B cell (primary cell): Measurements from ENCODE around the gene ANKRD11. TPM values are rescaled to one million over a fixed set of nuclear protein-coding genes. Genes with fewer than 3 reads are reported as not detected.

Source experiments
- ATAC-seq: fragments of 200-7000 bp; cut with Tn5 transposase; one replicate; pipeline ENCODE4 v1.10.0; 2021; ENCODE audit warnings: low read depth, mild to moderate bottlenecking, moderate number of reproducible peaks, moderate library complexity
- CTCF ChIA-PET: fragments of 350-600 bp; sonication (Branson Sonifier 250); formaldehyde crosslinking; loops from one replicate; lab custom pipeline; 2021; ENCODE audit warnings: antibody characterized with exemption, inconsistent platforms; lab: Charles Lee
- POLR2A ChIA-PET: fragments of 350-600 bp; sonication (Branson Sonifier 250); formaldehyde crosslinking; loops from one replicate; lab custom pipeline; 2021; ENCODE audit warnings: antibody characterized with exemption; lab: Charles Lee
- DNase-seq: peaks from one replicate; pipeline ENCODE4 v3.0.0; 2013
- H2AFZ ChIP-seq: 2 replicates; pipeline ENCODE4 v1.6.1; 2012; ENCODE audit warnings: mild to moderate bottlenecking, low read depth, low read length; ENCODE audit not compliant: insufficient read depth, poor library complexity, severe bottlenecking
- H3K27ac ChIP-seq, 2 donors: 1 replicate in 1 of 2; 2 replicates in 1 of 2; pipeline ENCODE4 v1.5.1; 2012 to 2013; ENCODE audit warnings: low read length in 2 of 2, mild to moderate bottlenecking in 2 of 2, moderate library complexity in 1 of 2
- H3K27me3 ChIP-seq, 4 experiments: fragments of 200-600 bp in 1 of 4; sonication (generic) in 1 of 4; replicated peaks in 1 of 4; 1 replicate in 2 of 4; 2 replicates in 2 of 4; pipeline versions ENCODE4 v1.6.1 to v1.7.0; 2013 to 2016; ENCODE audit warnings: low read length in 3 of 4, mild to moderate bottlenecking in 2 of 4, mixed read lengths in 1 of 4, moderate library complexity in 1 of 4; ENCODE audit not compliant: insufficient read depth in 4 of 4, control insufficient read depth in 3 of 4; ENCODE audit errors: control extremely low read depth in 1 of 4
- H3K36me3 ChIP-seq, 2 experiments: replicated peaks in 1 of 2; 1 replicate in 1 of 2; 2 replicates in 1 of 2; pipeline versions ENCODE4 v1.6.1 to v1.7.1; 2013; ENCODE audit warnings: low read length in 1 of 2; ENCODE audit not compliant: insufficient read depth in 2 of 2, control insufficient read depth in 1 of 2; ENCODE audit errors: control extremely low read depth in 1 of 2, extremely low read depth in 1 of 2
- H3K4me1 ChIP-seq, 2 donors: fragments of 200-600 bp in 1 of 2; sonication (generic) in 1 of 2; 1 replicate in 1 of 2; 2 replicates in 1 of 2; pipeline versions ENCODE4 v1.5.1 to v1.6.1; 2013 to 2017; ENCODE audit warnings: low read length in 2 of 2; ENCODE audit not compliant: control insufficient read depth in 2 of 2, insufficient read depth in 2 of 2
- H3K4me2 ChIP-seq: replicated peaks from 2 replicates; pipeline ENCODE3; 2012; ENCODE audit warnings: mild to moderate bottlenecking, low read depth, low read length; ENCODE audit not compliant: poor library complexity, severe bottlenecking
- H3K4me3 ChIP-seq, 5 experiments: fragments of 200-600 bp in 1 of 5; sonication (generic) in 1 of 5; 1 replicate in 3 of 5; 2 replicates in 2 of 5; pipeline versions ENCODE4 v1.5.1 to v1.7.0; 2011 to 2016; ENCODE audit warnings: low read length in 4 of 5, mild to moderate bottlenecking in 4 of 5, low read depth in 2 of 5, control low read depth in 1 of 5, moderate library complexity in 1 of 5; ENCODE audit not compliant: insufficient read depth in 1 of 5; ENCODE audit errors: control extremely low read depth in 1 of 5, extremely low read depth in 1 of 5
- H3K79me2 ChIP-seq: fragments of 200-600 bp; sonication (generic); one replicate; pipeline ENCODE4 v1.6.0; 2016; ENCODE audit warnings: low read length; ENCODE audit not compliant: control insufficient read depth, insufficient read depth
- H3K9ac ChIP-seq: fragments of 200-600 bp; sonication (generic); 2 replicates; pipeline ENCODE4 v1.6.1; 2017; ENCODE audit warnings: mild to moderate bottlenecking, low read length, moderate library complexity
- H3K9me3 ChIP-seq, 3 donors: one replicate each; pipeline versions ENCODE4 v1.6.1 to v1.7.1; 2013; ENCODE audit warnings: low read length in 2 of 3; ENCODE audit not compliant: control insufficient read depth in 2 of 3, insufficient read depth in 1 of 3; ENCODE audit errors: control extremely low read depth in 1 of 3
- H4K20me1 ChIP-seq: 2 replicates; pipeline ENCODE4 v1.6.0; 2012; ENCODE audit warnings: mild to moderate bottlenecking, low read length; ENCODE audit not compliant: insufficient read depth, control insufficient read depth, poor library complexity, severe bottlenecking
- H3K27ac Mint-ChIP-seq: one replicate; pipeline ENCODE4 v1.8.0; 2021; ENCODE audit warnings: mixed read lengths
- H3K27me3 Mint-ChIP-seq: one replicate; pipeline ENCODE4 v1.8.0; 2021; ENCODE audit warnings: mixed read lengths
- H3K4me1 Mint-ChIP-seq: one replicate; pipeline ENCODE4 v1.8.0; 2021; ENCODE audit warnings: mixed read lengths
- H3K4me3 Mint-ChIP-seq: one replicate; pipeline ENCODE4 v1.8.0; 2021; ENCODE audit warnings: mixed read lengths
- H3K9me3 Mint-ChIP-seq: one replicate; pipeline ENCODE4 v1.8.0; 2022; ENCODE audit warnings: mixed read lengths; ENCODE audit not compliant: insufficient read depth
- EZH2 ChIP-seq: IDR thresholded peaks from 2 replicates; pipeline ENCODE4 v1.6.1; 2012; ENCODE audit warnings: borderline replicate concordance, low read depth, mild to moderate bottlenecking, moderate library complexity, low read length; ENCODE audit not compliant: insufficient read depth, poor library complexity, severe bottlenecking
- WGBS: methylation state at CpG from one replicate; pipeline ENCODE4 v1.1.5; 2013; ENCODE audit warnings: missing lambda C conversion rate; ENCODE audit not compliant: insufficient coverage; 5-methylcytosine and 5-hydroxymethylcytosine counted together
- intact Hi-C: fragments of 100-400 bp; cut with micrococcal nuclease; formaldehyde crosslinking; loops from one replicate; pipeline ENCODE4 v1.10.0; 2022
- polyA plus RNA-seq: library from polyadenylated mRNA; depleted of rRNA; stranded (reverse); fragments of >200 nt; gene quantifications from 2 replicates; pipeline ENCODE4 v1.2.3, GENCODE V29; 2012
- total RNA-seq, 2 donors: library from RNA; stranded (reverse); fragments of 120-200 nt in 1 of 2; gene quantifications; 1 replicate in 1 of 2; 2 replicates in 1 of 2; pipeline versions ENCODE4 v1.2.3 to v1.2.4, GENCODE V29; 2013 to 2022
- TF ChIP-seq, protein P1 (sequence below): fragments of 200-600 bp; IDR thresholded peaks from one replicate; pipeline ENCODE4 v1.8.0; 2022; ENCODE audit warnings: antibody characterized with exemption, mild to moderate bottlenecking

ANKRD11 gene
- total and polyA plus RNA-seq, 2 donors (not counting 1 experiment from before 2014, with no cell fraction given), result 67.9 to 314 TPM

DNA sequence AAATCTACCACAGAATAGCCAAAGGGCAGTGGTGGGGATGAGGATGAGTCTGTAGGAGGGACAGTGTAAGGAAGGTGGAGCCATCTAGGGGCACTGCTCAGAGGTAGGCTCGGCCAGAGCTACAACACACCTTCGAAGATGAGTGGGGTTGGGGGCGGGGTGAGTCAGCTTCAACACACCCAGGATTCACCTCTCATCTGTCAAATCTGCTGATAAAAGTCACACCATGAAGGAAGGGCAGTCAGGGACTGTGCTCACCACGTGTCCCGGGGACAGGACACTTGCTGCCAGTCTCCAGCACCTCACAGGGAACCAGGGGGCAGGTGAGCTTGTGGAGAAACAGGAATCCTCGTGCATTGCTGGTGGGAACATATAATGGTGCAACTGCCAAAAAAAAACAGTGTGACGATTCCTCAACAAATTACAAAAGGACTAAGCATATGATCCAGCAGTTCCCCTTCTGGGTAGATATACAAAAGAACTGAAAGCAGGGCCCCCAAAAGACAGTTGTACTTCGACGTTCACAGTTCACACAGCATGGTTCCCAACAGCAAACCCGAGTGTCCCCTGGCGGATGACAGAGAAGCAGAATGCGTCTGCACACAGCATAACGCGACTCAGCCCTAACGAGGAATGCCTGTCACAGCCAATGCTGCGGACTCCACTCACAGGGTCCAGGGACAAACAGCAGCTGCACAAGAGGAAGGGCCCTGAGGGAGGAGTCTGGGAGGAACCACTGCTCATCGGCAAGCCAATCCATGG lies 133.1 kb downstream of the ANKRD11 start:
- peak overlapping the region; percentile 60 for H3K4me3 Mint-ChIP-seq

GRCh38 chr16:89355686-89356085 lies 134.7 kb downstream of the ANKRD11 start:
- 95% methylated on average over 15 of the region's 16 CpGs for WGBS
- Mint-ChIP-seq H3K27ac (no peak overlapping the region), H3K4me1 (peaks cover 72% of the 10 kb centered on the region), H3K9me3 (no peaks in the 10 kb centered on the region), H3K4me3 (no peak overlapping the region), H3K27me3 (no peaks in the 10 kb centered on the region)
- H4K20me1 ChIP-seq, result peaks cover 100% of the 10 kb centered on the region
- ChIA-PET CTCF (interaction anchor here (1.9 kb wide), 1 partner anchor 19 kb away, joined by 4 read pairs; no protein-coding TSS in a partner anchor), POLR2A (interaction anchor here (0.7 kb wide), 1 partner anchor 229 kb away, joined by 4 read pairs; no protein-coding TSS in a partner anchor)
- no peaks in the 10 kb centered on the region for H3K27me3 ChIP-seq
- peaks cover under 1 to 20% of the 10 kb centered on the region in 2 experiments for H3K36me3 ChIP-seq
- ATAC-seq (no peak), DNase-seq (no peak)
- H3K79me2 ChIP-seq, result peaks cover 98% of the 10 kb centered on the region
- no peaks in the 10 kb centered on the region for H3K9me3 ChIP-seq
- H3K4me2 ChIP-seq, result no peak overlapping the region
- H3K9ac ChIP-seq, result no peak overlapping the region
- peaks cover 41 to 43% of the 10 kb centered on the region in 2 donors for H3K4me1 ChIP-seq
- intact Hi-C loops, result no loop called here
- H2AFZ ChIP-seq, result no peak overlapping the region
- no peak overlapping the region for H3K4me3 ChIP-seq
- TF ChIP-seq, protein P1, sequence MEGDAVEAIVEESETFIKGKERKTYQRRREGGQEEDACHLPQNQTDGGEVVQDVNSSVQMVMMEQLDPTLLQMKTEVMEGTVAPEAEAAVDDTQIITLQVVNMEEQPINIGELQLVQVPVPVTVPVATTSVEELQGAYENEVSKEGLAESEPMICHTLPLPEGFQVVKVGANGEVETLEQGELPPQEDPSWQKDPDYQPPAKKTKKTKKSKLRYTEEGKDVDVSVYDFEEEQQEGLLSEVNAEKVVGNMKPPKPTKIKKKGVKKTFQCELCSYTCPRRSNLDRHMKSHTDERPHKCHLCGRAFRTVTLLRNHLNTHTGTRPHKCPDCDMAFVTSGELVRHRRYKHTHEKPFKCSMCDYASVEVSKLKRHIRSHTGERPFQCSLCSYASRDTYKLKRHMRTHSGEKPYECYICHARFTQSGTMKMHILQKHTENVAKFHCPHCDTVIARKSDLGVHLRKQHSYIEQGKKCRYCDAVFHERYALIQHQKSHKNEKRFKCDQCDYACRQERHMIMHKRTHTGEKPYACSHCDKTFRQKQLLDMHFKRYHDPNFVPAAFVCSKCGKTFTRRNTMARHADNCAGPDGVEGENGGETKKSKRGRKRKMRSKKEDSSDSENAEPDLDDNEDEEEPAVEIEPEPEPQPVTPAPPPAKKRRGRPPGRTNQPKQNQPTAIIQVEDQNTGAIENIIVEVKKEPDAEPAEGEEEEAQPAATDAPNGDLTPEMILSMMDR, result no peak
- no peak for TF ChIP-seq EZH2
- H3K27ac ChIP-seq, result no peak overlapping the region

More for the DNA sequence above, 133.1 kb downstream of the ANKRD11 start:
- peaks cover 56 to 59% of the 10 kb centered on the region in 2 donors for H3K4me1 ChIP-seq
- ChIA-PET CTCF (interaction anchor here (1.3 kb wide), 1 partner anchor 13 kb away, joined by 4 read pairs; no protein-coding TSS in a partner anchor), POLR2A (no interaction called here)
- no peak overlapping the region for H3K4me3 ChIP-seq
- no peaks in the 10 kb centered on the region for H3K9me3 ChIP-seq
- H4K20me1 ChIP-seq, result peaks cover 100% of the 10 kb centered on the region
- H3K9me3 Mint-ChIP-seq, result no peaks in the 10 kb centered on the region
- intact Hi-C loops, result no loop called here
- no peaks in the 10 kb centered on the region for H3K27me3 Mint-ChIP-seq
- WGBS, result 26% methylated on average over 15 of the region's 17 CpGs
- H3K27me3 ChIP-seq, result no peaks in the 10 kb centered on the region
- no peak overlapping the region for H2AFZ ChIP-seq
- H3K27ac ChIP-seq, result no peak overlapping the region
- H3K36me3 ChIP-seq, result peaks cover 0 to 18% of the 10 kb centered on the region in 2 experiments
- peak overlapping the region; percentile 49 for H3K4me2 ChIP-seq
- DNase-seq (peak; percentile 52), ATAC-seq (peak; percentile 25)
- TF ChIP-seq EZH2, result no peak
- TF ChIP-seq, protein P1, result no peak
- H3K9ac ChIP-seq, result no peak overlapping the region
- peak overlapping the region; percentile 67 for H3K27ac Mint-ChIP-seq
- peaks cover 98% of the 10 kb centered on the region for H3K79me2 ChIP-seq
- peaks cover 74% of the 10 kb centered on the region for H3K4me1 Mint-ChIP-seq
